ENCODE data around the gene CHID1. TPM values are rescaled to one million over a fixed set of nuclear protein-coding genes. Genes with fewer than 3 reads are reported as not detected.

Gene CHID1
- polyA plus RNA-seq, 1 donor from 2014 or later = 51.2 TPM

- peak overlapping the region; percentile 91 for H3K4me3 ChIP-seq (ENCODE audit: low read length)
- no peak overlapping the region for H2AFZ ChIP-seq (ENCODE audit: low read depth, low read length)
- H3K9ac ChIP-seq (ENCODE audit: low read length) = peak overlapping the region; percentile 64
- no peaks in the 10 kb centered on the region for H3F3A ChIP-seq (ENCODE audit: insufficient read depth, low read length, poor library complexity, severe bottlenecking)
- H4K20me1 ChIP-seq (ENCODE audit: insufficient read depth) = no peaks in the 10 kb centered on the region
- H3K36me3 ChIP-seq (ENCODE audit: insufficient read depth, low read length) = no peaks in the 10 kb centered on the region
- no peaks in the 10 kb centered on the region for H3K79me2 ChIP-seq (replicated peaks; ENCODE audit: insufficient read depth, low read length)
- no peaks in the 10 kb centered on the region for H3K9me2 ChIP-seq (ENCODE audit: insufficient read depth, low read length)
- H3K9me3 ChIP-seq (ENCODE audit: low read length) = no peaks in the 10 kb centered on the region
- TF ChIP-seq SMC3 (conservative IDR thresholded peaks at IDR 0.05; ENCODE audit: poor library complexity) (peak; percentile 34), RAD21 (conservative IDR thresholded peaks at IDR 0.05) (peak; percentile 35), REST (IDR thresholded peaks at IDR 0.05; ENCODE audit: borderline replicate concordance) (no peak), TAF1 (IDR thresholded peaks at IDR 0.05; ENCODE audit: low read depth) (no peak)
- TF ChIP-seq, protein P1, sequence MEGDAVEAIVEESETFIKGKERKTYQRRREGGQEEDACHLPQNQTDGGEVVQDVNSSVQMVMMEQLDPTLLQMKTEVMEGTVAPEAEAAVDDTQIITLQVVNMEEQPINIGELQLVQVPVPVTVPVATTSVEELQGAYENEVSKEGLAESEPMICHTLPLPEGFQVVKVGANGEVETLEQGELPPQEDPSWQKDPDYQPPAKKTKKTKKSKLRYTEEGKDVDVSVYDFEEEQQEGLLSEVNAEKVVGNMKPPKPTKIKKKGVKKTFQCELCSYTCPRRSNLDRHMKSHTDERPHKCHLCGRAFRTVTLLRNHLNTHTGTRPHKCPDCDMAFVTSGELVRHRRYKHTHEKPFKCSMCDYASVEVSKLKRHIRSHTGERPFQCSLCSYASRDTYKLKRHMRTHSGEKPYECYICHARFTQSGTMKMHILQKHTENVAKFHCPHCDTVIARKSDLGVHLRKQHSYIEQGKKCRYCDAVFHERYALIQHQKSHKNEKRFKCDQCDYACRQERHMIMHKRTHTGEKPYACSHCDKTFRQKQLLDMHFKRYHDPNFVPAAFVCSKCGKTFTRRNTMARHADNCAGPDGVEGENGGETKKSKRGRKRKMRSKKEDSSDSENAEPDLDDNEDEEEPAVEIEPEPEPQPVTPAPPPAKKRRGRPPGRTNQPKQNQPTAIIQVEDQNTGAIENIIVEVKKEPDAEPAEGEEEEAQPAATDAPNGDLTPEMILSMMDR (IDR thresholded peaks at IDR 0.05; ENCODE audit: poor library complexity, severe bottlenecking) = peak; percentile 39
- H3K27me3 ChIP-seq (ENCODE audit: insufficient read depth, low read depth, low read length) = peaks cover 5% of the 10 kb centered on the region
- H3K27ac ChIP-seq (ENCODE audit: low read length) = no peak overlapping the region
- peak overlapping the region; percentile 84 for H3K4me2 ChIP-seq (ENCODE audit: low read length)
Measured at GRCh38 chr11:850775-851763, 59.5 kb downstream of the CHID1 start.

DNA sequence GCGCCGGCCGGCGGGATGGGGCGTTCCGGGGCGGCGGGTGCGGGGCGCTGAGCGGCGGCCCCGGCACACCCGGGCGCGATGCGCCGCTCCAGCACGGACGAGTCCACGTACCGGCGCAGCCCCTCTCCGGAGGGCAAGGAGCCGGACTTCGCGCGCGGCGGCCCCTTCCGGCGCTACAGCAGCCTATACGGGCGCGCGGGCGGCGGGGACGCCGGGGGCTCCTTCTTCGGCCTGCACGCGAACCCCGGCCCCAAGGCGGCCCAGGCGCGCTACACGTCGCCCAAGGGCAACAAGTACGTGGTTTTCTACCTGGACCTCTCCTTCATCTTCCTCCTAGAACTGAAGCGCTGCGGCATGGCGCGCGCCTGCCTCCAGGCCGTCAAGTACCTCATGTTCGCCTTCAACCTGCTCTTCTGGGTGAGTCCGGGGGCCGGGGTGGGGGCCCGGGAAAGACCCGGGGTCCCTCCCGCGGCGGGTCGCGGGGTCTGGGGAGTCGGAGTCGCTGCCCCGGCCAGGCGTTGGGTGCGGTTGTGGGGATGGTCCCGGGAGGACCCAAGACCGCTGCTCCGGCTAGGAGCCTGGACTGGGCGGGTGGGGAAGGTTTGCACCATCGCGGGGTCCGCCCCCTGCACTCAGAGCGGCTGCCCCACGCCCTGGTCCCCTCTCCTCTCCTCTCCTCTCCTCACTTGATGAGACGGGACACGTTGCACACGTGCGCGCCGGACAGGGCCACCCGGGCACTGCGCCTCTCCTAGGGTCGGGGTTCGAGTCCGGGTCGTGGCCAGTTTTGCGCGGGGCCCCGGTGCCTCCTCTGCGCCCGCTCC lies 60.4 kb downstream of the CHID1 start:
- Histone ChIP-seq H3K4me3 (ENCODE audit: low read length) (peak overlapping the region; percentile 91), H3K4me2 (ENCODE audit: low read length) (peak overlapping the region; percentile 84), H3K79me2 (replicated peaks; ENCODE audit: insufficient read depth, low read length) (no peaks in the 10 kb centered on the region), H4K20me1 (ENCODE audit: insufficient read depth) (no peaks in the 10 kb centered on the region), H3K36me3 (ENCODE audit: insufficient read depth, low read length) (no peaks in the 10 kb centered on the region), H3K9me2 (ENCODE audit: insufficient read depth, low read length) (no peaks in the 10 kb centered on the region), H2AFZ (ENCODE audit: low read depth, low read length) (no peak overlapping the region), H3K9me3 (ENCODE audit: low read length) (no peaks in the 10 kb centered on the region), H3K27me3 (ENCODE audit: insufficient read depth, low read depth, low read length) (peaks cover 5% of the 10 kb centered on the region), H3K9ac (ENCODE audit: low read length) (peak overlapping the region; percentile 64), H3K27ac (ENCODE audit: low read length) (no peak overlapping the region), H3F3A (ENCODE audit: insufficient read depth, low read length, poor library complexity, severe bottlenecking) (no peaks in the 10 kb centered on the region)
- peak; percentile 59 for TF ChIP-seq MXI1 (conservative IDR thresholded peaks at IDR 0.05; ENCODE audit: poor library complexity, severe bottlenecking)
- no peak for TF ChIP-seq TAF1 (IDR thresholded peaks at IDR 0.05; ENCODE audit: low read depth)

Measured in neural cell (in vitro differentiated cells).